HEK293 (cell line): ENCODE measurements around the gene EIF4G3.

Source experiments
- CTCF ChIA-PET: fragments of 350-600 bp; formaldehyde crosslinking; extraction: SDS; loops from one replicate; lab custom pipeline; 2021; ENCODE audit warnings: antibody characterized with exemption; lab: Yijun Ruan, JAX
- POLR2A ChIA-PET: fragments of 300-600 bp; formaldehyde crosslinking; extraction: SDS; loops from one replicate; lab custom pipeline; 2020; ENCODE audit warnings: antibody characterized with exemption, inconsistent platforms; lab: Yijun Ruan, JAX
- H3K27ac ChIP-seq: fragments of 200-500 bp; sonication (Bioruptor generic); 2 replicates; pipeline ENCODE4 v1.5.1; 2014; ENCODE audit warnings: low read depth, low read length, control low read depth, inconsistent platforms; ENCODE audit errors: extremely low read depth
- H3K36me3 ChIP-seq, 2 experiments: fragments of 200-500 bp in 1 of 2; sonication (Bioruptor generic) in 1 of 2; 1 replicate in 1 of 2; 2 replicates in 1 of 2; pipeline ENCODE4 v1.5.1; 2014 to 2017; ENCODE audit warnings: inconsistent platforms in 2 of 2, low read length in 2 of 2; ENCODE audit not compliant: control insufficient read depth in 2 of 2, insufficient read depth in 1 of 2
- H3K4me1 ChIP-seq: fragments of 200-500 bp; sonication (Bioruptor generic); 2 replicates; pipeline ENCODE4 v1.5.1; 2014; ENCODE audit warnings: mild to moderate bottlenecking, low read length, inconsistent platforms; ENCODE audit not compliant: control insufficient read depth, insufficient read depth
- H3K4me3 ChIP-seq: 2 replicates; pipeline ENCODE4 v1.5.1; 2011; ENCODE audit warnings: low read depth, mild to moderate bottlenecking, control low read depth, low read length, moderate library complexity
- H3K9me3 ChIP-seq: fragments of 200-500 bp; sonication (Bioruptor generic); 2 replicates; pipeline ENCODE4 v1.5.1; 2014; ENCODE audit warnings: low read depth, low read length, inconsistent platforms; ENCODE audit not compliant: control insufficient read depth, insufficient read depth
- HIC1 ChIP-seq: fragments of 450-650 bp; formaldehyde crosslinking; IDR thresholded peaks from 2 replicates; pipeline ENCODE4 v1.5.1; 2016; ENCODE audit warnings: missing biosample characterization, missing genetic modification characterization
- KLF1 ChIP-seq: fragments of 450-650 bp; formaldehyde crosslinking; IDR thresholded peaks from 2 replicates; pipeline ENCODE4 v1.5.1; 2016; ENCODE audit warnings: missing biosample characterization, missing genetic modification characterization
- KLF8 ChIP-seq: fragments of 450-650 bp; formaldehyde crosslinking; IDR thresholded peaks from 2 replicates; pipeline ENCODE4 v1.5.1; 2016; ENCODE audit warnings: missing biosample characterization, missing genetic modification characterization
- PRDM6 ChIP-seq: fragments of 450-650 bp; formaldehyde crosslinking; IDR thresholded peaks from 2 replicates; pipeline ENCODE4 v1.5.1; 2017; ENCODE audit warnings: missing biosample characterization, missing genetic modification characterization
- SETDB1 ChIP-seq: IDR thresholded peaks from one replicate; pipeline ENCODE4 v1.6.1; 2017; ENCODE audit warnings: mild to moderate bottlenecking, low read length, moderate library complexity, mixed read lengths; ENCODE audit not compliant: insufficient read length
- ZBTB20 ChIP-seq: fragments of 450-650 bp; formaldehyde crosslinking; IDR thresholded peaks from 2 replicates; pipeline ENCODE4 v1.5.1; 2016; ENCODE audit warnings: missing biosample characterization, missing genetic modification characterization
- ZBTB26 ChIP-seq: fragments of 450-650 bp; formaldehyde crosslinking; optimal IDR thresholded peaks from 2 replicates; pipeline ENCODE3; 2016; ENCODE audit warnings: missing biosample characterization, mild to moderate bottlenecking, missing genetic modification characterization
- ZFP41 ChIP-seq: fragments of 450-650 bp; formaldehyde crosslinking; IDR thresholded peaks from 2 replicates; pipeline ENCODE4 v1.5.1; 2016; ENCODE audit warnings: missing biosample characterization, missing genetic modification characterization, borderline replicate concordance
- ZNF10 ChIP-seq: fragments of 450-650 bp; formaldehyde crosslinking; IDR thresholded peaks from 2 replicates; pipeline ENCODE4 v1.5.1; 2017; ENCODE audit warnings: missing biosample characterization, missing genetic modification characterization
- ZNF140 ChIP-seq: fragments of 450-650 bp; formaldehyde crosslinking; IDR thresholded peaks from 2 replicates; pipeline ENCODE4 v1.5.1; 2016; ENCODE audit warnings: missing biosample characterization, missing genetic modification characterization
- ZNF157 ChIP-seq: fragments of 450-650 bp; formaldehyde crosslinking; IDR thresholded peaks from 2 replicates; pipeline ENCODE4 v1.5.1; 2016; ENCODE audit warnings: missing biosample characterization, missing genetic modification characterization
- ZNF221 ChIP-seq: fragments of 450-650 bp; formaldehyde crosslinking; IDR thresholded peaks from 2 replicates; pipeline ENCODE4 v1.5.1; 2017; ENCODE audit warnings: missing biosample characterization, missing genetic modification characterization, borderline replicate concordance
- ZNF23 ChIP-seq: fragments of 450-650 bp; formaldehyde crosslinking; IDR thresholded peaks from 2 replicates; pipeline ENCODE4 v1.5.1; 2016; ENCODE audit warnings: missing biosample characterization, missing genetic modification characterization, borderline replicate concordance
- ZNF24 ChIP-seq: fragments of 450-650 bp; formaldehyde crosslinking; IDR thresholded peaks from 2 replicates; pipeline ENCODE4 v1.5.1; 2016; ENCODE audit warnings: missing biosample characterization, missing genetic modification characterization
- ZNF248 ChIP-seq: fragments of 450-650 bp; formaldehyde crosslinking; IDR thresholded peaks from 2 replicates; pipeline ENCODE4 v1.5.1; 2017; ENCODE audit warnings: missing biosample characterization, missing genetic modification characterization
- ZNF324 ChIP-seq: fragments of 450-650 bp; formaldehyde crosslinking; IDR thresholded peaks from 2 replicates; pipeline ENCODE4 v1.5.1; 2016; ENCODE audit warnings: missing biosample characterization, missing genetic modification characterization
- ZNF341 ChIP-seq: fragments of 450-650 bp; formaldehyde crosslinking; IDR thresholded peaks from 2 replicates; pipeline ENCODE4; 2016; ENCODE audit warnings: low read depth, missing biosample characterization, missing genetic modification characterization
- ZNF398 ChIP-seq: fragments of 450-650 bp; formaldehyde crosslinking; IDR thresholded peaks from 2 replicates; pipeline ENCODE4 v1.5.1; 2017; ENCODE audit warnings: missing biosample characterization, missing genetic modification characterization
- ZNF558 ChIP-seq: fragments of 450-650 bp; formaldehyde crosslinking; IDR thresholded peaks from 2 replicates; pipeline ENCODE4 v1.5.1; 2016; ENCODE audit warnings: missing biosample characterization, missing genetic modification characterization
- ZNF677 ChIP-seq: fragments of 450-650 bp; IDR thresholded peaks from 2 replicates; pipeline ENCODE4 v1.5.0; 2018; ENCODE audit warnings: missing biosample characterization, mild to moderate bottlenecking, missing genetic modification characterization, moderate library complexity

Gene EIF4G3

GRCh38 chr1:21068937-21069336, 107.8 kb downstream of the EIF4G3 start (continued):
- TF ChIP-seq PRDM6 (tag by site-specific recombination) (peak; percentile 87), ZNF24 (tag by site-specific recombination) (0 out of 2 replicates have a peak, but pooled peaks have one; percentile 40), ZNF10 (peak; percentile 73), ZNF157 (tag by site-specific recombination) (no peak), SETDB1 (no peak), KLF1 (0 out of 2 replicates have a peak, but pooled peaks have one; percentile 14), ZFP41 (no peak), ZNF341 (tag by site-specific recombination) (no peak)

- ChIA-PET CTCF (no interaction called here), POLR2A (interaction anchor here (0.7 kb wide), 1 partner anchor 157 kb away, joined by 8 read pairs; no protein-coding TSS in a partner anchor)
- peaks cover 0 to 1% of the 10 kb centered on the region in 2 experiments; a peak in 1 of 3 replicates for H3K36me3 ChIP-seq
These were observed 109.0 kb downstream of the EIF4G3 start for GRCh38 chr1:21067551-21068227.

GRCh38 chr1:21066356-21067012, 110.2 kb downstream of the EIF4G3 start:
- ChIA-PET POLR2A (interaction anchor here (0.7 kb wide), 1 partner anchor 47 kb away, joined by 3 read pairs; no protein-coding TSS in a partner anchor), CTCF (no interaction called here)
- H3K9me3 ChIP-seq, result no peaks in the 10 kb centered on the region
- no peak overlapping the region for H3K4me3 ChIP-seq
- H3K27ac ChIP-seq, result no peak overlapping the region
- H3K4me1 ChIP-seq, result peaks cover 45% of the 10 kb centered on the region
- no peaks in the 10 kb centered on the region; a peak in 1 of 3 replicates for H3K36me3 ChIP-seq
- TF ChIP-seq ZBTB26 (tag by site-specific recombination), result no peak
- TF ChIP-seq ZNF324 (tag by site-specific recombination), result no peak
- TF ChIP-seq ZNF248, result no peak
- TF ChIP-seq ZNF221 (tag by site-specific recombination), result no peak
- no peak for TF ChIP-seq ZNF398 (tag by site-specific recombination)
- TF ChIP-seq KLF8 (tag by site-specific recombination), result 0 out of 2 replicates have a peak, but pooled peaks have one; percentile 33
- TF ChIP-seq ZNF23 (tag by site-specific recombination), result no peak

More at GRCh38 chr1:21067551-21068227, 109.0 kb downstream of the EIF4G3 start:
- H3K9me3 ChIP-seq, result no peaks in the 10 kb centered on the region
- H3K27ac ChIP-seq, result no peak overlapping the region
- no peak overlapping the region for H3K4me3 ChIP-seq
- no peak for TF ChIP-seq HIC1 (tag by site-specific recombination)
- no peak for TF ChIP-seq ZNF140 (tag by site-specific recombination)
- peak; percentile 27; the same call in 1 of the 2 replicates for TF ChIP-seq PRDM6 (tag by site-specific recombination)
- TF ChIP-seq ZNF677 (tag by site-specific recombination), result no peak
- no peak for TF ChIP-seq ZBTB20 (tag by site-specific recombination)
- peak; percentile 93 for TF ChIP-seq ZNF558 (tag by site-specific recombination)
- H3K4me1 ChIP-seq, result peaks cover 45% of the 10 kb centered on the region
